ENCODE results near the gene MBTPS2.

GRCh38 chrX:21875013-21875412 is 35.6 kb downstream of the MBTPS2 start:
- no peak for TF ChIP-seq CTCF (IDR thresholded peaks at IDR 0.05)
- no peak for TF ChIP-seq POLR2A (IDR thresholded peaks at IDR 0.05)
- no peak for TF ChIP-seq EP300 (IDR thresholded peaks at IDR 0.05)
- no peak for TF ChIP-seq POLR2AphosphoS5 (IDR thresholded peaks at IDR 0.05)
